D721Med (cell line): ENCODE data around the gene BDH1.
"Not testable (repeated sequence)": the region's sequence is repeated elsewhere in the genome, so short reads cannot be mapped to it uniquely, and the experiment has no call there.

Experiments
- DNase-seq: peaks from one replicate; pipeline ENCODE4 v3.0.0; 2011; ENCODE audit warnings: low spot score; ENCODE audit not compliant: insufficient read length
- FAIRE-seq: peaks from 2 replicates; lab custom pipeline; 2011; peaks lifted over from hg19 to GRCh38; lab: Jason Lieb, UNC
- CTCF ChIP-seq: IDR thresholded peaks from 2 replicates; pipeline ENCODE4 v1.5.1; 2012; ENCODE audit warnings: mild to moderate bottlenecking, control low read depth; ENCODE audit not compliant: insufficient read depth; ENCODE audit errors: missing control alignments

Gene BDH1

GRCh38 chr3:197518881-197519421 lies 36.8 kb downstream of the BDH1 start:
- FAIRE-seq (no peak), DNase-seq (peak; percentile 5)
- no peak for TF ChIP-seq CTCF

- FAIRE-seq: not testable (repeated sequence)
These were observed 37.7 kb downstream of the BDH1 start for GRCh38 chr3:197517922-197518683.

GRCh38 chr3:197516890-197517606 lies 38.7 kb downstream of the BDH1 start:
- DNase-seq: peak; percentile 3
- FAIRE-seq: not testable (repeated sequence)

More at GRCh38 chr3:197517922-197518683, 37.7 kb downstream of the BDH1 start:
- not testable (repeated sequence) for DNase-seq

GRCh38 chr3:197516517-197516889 lies 39.3 kb downstream of the BDH1 start:
- TF ChIP-seq CTCF: no peak
- FAIRE-seq (no peak), DNase-seq (peak; percentile 13)

- FAIRE-seq (no peak), DNase-seq (peak; percentile 16)
- no peak for TF ChIP-seq CTCF
These were observed 40.9 kb downstream of the BDH1 start for GRCh38 chr3:197514786-197515355.

- no peak for FAIRE-seq
- DNase-seq: no peak
- no peak for TF ChIP-seq CTCF
These were observed 41.6 kb downstream of the BDH1 start for GRCh38 chr3:197513953-197514785.

- TF ChIP-seq CTCF: no peak
- FAIRE-seq (no peak), DNase-seq (no peak)
These were observed 42.8 kb downstream of the BDH1 start for GRCh38 chr3:197512691-197513571.
